ENCODE data around the gene NOS2.

- TF ChIP-seq CTCF (IDR thresholded peaks at IDR 0.05; ENCODE audit: low read length) (no peak), EZH2 (IDR thresholded peaks at IDR 0.05; ENCODE audit: borderline replicate concordance, low read length) (no peak)
Measured at GRCh38 chr17:27780092-27780827, 20.1 kb downstream of the NOS2 start.
